Right forelimb (tissue), 1 donor: ENCODE data around the gene IER5.

Source experiments
- DNase-seq: peaks from one replicate; pipeline ENCODE4 v3.0.0-alpha.2; 2018

The IER5 gene

DNA sequence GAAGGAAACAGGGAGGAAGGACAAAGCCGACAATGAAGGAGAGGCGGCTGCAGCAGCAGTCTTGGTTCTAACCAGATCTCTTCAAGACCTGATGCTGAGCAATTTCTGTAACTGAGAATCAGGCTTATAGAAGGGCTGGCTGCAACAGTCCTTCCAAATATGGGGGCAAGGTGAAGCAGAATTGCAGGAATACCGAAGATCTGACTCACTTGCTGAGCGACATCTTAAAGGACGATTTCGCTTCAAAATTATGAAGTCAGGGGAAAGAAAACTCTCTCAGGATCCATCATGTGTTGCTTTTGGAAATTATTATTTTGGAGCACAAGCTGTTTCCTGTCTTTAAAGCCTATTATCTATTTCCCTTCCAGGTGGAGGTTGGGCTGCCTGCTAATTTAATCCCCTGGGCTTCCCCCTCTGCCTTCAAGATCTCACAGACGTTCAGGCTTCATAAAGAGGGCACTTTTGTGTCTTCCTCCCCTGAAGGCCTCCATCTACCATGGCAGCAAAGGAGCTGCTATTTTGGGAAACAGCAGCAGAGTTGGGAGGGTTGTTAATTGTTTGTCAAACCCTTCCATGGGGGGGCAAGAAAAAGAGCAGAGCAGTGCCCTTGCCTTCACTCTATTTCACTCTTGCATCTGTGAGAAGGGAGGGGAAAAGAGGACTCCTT lies 10.8 kb upstream of the IER5 start:
- DNase-seq = no peak

- DNase-seq = no peak
These were observed 9.1 kb upstream of the IER5 start for GRCh38 chr1:181079382-181079781.

- DNase-seq = no peak
These were observed 8.6 kb upstream of the IER5 start for GRCh38 chr1:181079920-181080319.

- no peak for DNase-seq
These were observed 7.9 kb upstream of the IER5 start for GRCh38 chr1:181080556-181080955.

GRCh38 chr1:181081395-181081794 lies 7.1 kb upstream of the IER5 start:
- no peak for DNase-seq

DNA sequence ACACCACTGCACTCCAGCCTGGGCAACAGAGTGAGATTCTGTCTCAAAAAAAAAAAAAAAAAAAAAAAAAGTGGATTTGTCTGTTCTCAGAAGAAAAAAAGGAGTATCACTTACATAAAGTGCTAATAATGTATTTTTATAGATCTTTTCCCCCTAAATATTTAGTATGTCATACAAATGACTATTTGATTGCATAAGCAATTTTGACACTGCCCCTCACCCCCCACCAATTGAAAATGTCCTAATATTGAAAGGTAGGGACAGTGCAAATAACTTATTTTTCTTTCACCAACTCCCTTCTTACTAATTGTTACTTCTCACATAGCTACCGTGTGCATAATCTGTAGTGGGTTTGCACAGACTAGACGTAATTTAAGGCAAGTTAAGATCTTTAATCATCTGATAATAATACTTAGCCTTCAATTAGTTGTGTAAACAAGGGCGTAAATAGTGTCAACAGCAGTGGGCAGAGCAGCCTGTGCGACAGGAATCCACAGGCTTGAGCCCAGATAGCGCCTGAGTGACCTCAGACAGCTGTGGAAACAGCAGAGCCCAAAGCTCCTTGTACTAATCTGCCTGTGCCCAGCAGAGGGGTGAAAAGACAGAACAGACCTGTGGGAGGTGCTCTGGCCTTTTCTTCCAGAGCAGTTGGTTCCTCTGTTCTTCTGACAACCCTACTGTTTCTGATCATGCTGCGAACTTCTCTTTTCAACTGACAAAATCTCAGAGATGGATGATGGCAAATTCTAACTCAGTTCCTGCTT lies 4.5 kb upstream of the IER5 start:
- no peak for DNase-seq

GRCh38 chr1:181084606-181084969 lies 3.9 kb upstream of the IER5 start:
- DNase-seq = no peak

- DNase-seq = no peak
These were observed 2.4 kb upstream of the IER5 start for GRCh38 chr1:181086091-181086490.

- DNase-seq = no peak
These were observed 1.6 kb upstream of the IER5 start for GRCh38 chr1:181086926-181087325.

DNA sequence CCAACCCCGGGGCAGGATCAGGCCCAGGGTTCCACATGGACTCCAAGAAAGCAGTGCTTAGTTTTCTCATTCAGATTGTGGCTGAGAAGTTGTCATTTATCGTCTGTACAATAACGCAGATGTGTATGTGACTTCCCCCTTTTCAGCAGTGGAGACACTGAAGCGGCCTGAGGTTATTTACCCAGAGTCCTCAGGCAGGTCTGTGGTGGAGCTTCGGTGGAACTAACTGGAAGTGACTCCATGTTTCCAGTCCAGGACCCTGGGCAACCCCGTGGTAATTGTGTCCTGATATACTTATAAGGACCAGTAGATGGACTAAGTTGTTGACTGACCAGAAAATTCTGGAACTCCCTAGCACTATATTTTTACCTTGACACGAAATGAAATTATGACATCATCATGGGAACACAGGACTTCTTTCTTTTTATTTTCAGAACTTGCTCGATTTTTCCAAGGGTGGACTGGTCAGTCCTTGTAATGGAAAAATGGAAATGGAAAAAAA lies 1.0 kb upstream of the IER5 start:
- DNase-seq = no peak

DNA sequence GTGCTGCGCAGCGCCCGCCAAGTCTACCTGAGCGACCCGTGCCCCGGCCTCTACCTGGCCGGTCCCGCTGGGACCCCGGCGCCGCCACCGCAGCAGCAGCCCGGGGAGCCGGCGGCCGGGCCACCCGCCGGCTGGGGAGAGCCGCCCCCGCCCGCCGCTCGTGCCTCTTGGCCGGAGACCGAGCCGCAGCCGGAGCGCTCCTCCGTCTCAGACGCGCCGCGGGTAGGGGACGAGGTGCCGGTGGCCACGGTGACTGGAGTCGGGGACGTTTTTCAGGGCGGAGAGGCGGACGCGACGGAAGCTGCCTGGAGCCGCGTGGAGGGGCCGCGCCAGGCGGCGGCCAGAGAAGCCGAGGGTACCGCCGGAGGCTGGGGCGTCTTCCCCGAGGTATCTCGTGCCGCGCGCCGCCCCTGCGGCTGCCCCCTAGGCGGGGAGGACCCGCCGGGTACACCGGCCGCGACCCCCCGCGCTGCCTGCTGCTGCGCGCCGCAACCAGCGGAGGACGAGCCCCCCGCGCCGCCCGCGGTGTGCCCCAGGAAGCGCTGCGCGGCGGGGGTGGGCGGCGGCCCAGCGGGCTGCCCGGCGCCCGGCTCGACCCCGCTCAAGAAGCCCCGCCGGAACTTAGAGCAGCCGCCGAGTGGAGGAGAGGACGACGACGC lies 646 bp downstream of the IER5 start:
- peak; percentile 70 for DNase-seq

DNA sequence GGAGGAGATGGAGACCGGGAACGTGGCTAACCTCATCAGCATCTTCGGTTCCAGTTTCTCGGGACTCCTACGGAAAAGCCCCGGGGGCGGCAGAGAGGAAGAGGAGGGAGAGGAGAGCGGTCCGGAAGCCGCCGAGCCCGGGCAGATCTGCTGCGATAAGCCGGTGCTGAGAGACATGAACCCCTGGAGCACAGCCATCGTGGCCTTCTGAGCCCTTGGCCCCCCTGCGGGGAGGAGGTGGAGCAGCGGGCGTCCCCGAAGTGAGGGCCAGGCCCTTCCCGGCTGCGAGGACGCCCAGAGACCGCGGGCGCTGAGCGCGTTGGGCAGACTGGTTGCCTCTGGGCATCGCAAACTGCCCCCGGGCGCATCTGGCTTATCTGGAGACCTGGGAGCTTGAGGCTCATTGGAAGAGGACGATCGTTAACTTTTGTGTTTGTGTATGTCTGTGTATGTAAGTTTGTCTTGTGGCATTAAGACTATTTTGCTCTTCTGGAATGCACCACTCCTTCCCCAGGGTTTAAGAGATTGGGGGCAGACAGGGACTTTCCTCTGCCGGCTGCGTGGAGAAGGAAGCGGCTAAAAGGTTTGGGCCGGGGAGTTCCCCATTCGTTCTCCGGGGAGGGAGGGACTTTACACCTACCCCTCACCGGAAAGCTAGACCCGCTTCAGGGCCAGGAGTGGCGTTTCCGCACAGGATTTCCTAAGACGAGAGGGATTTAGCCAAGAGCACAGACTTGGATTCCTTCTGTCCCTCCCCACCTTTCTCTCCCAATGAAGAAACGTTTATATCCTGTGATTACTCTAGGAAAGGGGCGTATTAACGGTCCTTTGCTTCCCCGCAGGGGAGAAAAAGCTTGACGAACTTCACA lies 1.4 kb downstream of the IER5 start:
- peak; percentile 84 for DNase-seq

DNA sequence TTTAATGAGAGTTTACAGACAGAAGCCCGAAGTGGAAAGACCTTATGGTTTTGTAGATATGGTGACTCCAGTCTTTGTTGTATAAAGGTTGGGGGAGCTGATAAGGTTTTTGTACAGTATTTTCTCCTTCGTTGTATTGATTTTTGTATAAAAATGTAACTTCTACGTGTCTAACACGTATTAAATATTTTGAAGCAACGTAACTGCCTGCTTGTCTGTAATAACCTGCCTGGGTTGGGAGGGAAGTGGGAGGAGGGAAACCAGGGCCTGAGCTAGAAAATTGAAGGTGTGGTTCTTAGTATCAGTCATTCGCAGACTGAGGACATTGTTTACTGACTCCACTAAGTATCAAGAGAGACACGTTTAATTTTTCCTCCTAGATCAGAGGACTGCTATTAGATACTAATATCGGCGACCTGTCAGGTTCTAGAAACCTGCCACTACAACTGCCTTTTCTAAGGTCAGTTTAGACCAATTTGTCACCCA lies 2.2 kb downstream of the IER5 start:
- no peak for DNase-seq

DNA sequence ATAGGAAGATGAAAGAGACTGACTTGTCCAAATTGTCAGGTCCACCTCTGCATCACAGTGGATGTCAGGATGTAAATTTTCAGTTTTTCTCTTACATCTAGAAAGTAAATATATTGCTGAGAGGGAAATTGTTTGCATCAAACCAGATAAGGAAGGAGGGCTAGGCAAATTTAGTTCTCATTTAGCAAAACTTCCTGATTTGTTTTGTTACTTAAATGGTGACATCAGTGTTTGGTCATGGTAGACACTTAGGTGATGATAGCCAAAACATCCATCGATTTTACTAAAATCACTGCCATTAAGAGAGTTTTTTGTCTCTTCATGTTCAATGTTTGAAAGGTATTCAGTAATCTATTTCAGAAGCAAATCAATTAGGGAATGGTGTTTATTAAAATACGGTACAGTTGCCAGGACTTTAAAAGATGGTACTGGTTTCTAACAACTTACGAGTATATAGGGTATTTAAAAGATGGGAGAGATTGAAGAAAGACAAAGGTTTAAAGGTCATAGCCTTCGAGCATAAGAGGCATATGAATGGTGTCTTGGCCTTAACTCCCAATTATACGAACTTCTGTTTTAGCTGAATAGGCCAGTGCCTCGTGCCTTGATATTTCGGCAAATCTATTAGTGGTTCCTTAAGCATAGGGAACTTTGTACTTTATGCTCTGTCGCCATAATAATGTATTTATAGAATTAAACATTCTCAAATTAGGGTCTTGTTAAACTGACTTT lies 3.0 kb downstream of the IER5 start:
- no peak for DNase-seq

GRCh38 chr1:181092056-181092455 lies 3.6 kb downstream of the IER5 start:
- DNase-seq = no peak

DNA sequence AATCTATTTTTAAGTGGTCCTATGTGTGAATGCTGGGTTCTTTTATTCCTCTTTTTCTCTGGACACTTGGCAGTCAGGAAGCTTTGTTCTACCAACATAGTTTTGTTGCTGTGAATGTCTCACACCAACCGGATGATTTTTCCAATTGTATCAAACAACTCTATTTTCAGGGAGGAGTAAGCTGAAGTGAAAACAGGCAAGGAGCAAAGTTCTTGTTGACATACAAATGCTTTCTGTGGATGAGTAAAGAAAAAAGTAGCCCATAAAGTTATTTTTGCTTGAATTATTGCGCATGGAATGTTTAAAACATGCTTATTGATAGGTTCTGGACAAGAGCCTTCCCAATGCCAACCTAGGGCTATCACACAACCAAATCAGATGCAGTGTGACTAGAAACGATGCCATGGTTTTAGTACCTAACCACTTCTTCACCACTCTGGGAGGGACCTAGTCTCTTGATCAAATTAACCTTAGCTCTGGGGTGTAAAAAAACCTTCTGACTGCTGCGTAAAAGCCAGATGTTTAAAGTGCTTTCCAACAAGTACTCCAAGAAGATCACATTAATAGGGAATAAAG lies 4.5 kb downstream of the IER5 start:
- DNase-seq = no peak

DNA sequence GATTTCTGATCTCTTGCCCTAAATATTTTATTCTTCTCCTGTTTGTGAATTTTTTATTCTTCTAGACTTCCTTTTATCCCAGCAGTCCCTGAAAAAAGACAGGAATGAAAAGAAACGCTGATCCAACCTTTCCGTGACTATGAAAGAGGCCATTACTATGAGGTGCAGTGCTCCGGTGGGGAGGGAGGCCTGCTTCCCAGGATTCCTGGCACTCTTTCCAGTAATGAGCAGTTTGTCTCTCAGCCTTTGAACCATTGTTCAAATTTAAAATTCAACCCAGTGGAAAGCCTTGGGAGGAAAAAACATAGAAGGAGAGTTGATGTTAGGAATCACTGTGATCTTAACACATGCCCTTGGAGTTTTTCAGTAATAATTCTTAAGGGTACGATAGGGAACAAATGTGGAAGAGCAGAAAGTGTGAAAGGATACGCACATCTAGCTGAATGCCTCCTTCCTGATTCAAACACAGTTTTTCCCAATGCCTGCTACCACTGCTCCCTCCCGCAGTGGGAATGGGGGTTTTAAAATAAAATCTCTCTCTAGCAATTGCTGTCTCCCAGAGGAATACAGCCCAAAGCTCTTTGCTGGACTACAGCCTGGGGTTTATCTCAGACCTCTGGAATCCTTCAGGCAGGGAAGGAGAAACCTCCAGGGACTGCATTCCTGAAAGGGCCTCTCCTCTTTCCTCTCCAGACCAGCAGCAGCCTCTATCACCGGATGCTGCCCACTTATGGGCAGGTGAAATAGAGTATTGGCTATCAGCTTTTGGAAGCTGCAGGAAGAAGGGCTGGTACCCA lies 6.1 kb downstream of the IER5 start:
- no peak for DNase-seq

- DNase-seq = no peak
These were observed 6.8 kb downstream of the IER5 start for GRCh38 chr1:181095260-181095659.

DNA sequence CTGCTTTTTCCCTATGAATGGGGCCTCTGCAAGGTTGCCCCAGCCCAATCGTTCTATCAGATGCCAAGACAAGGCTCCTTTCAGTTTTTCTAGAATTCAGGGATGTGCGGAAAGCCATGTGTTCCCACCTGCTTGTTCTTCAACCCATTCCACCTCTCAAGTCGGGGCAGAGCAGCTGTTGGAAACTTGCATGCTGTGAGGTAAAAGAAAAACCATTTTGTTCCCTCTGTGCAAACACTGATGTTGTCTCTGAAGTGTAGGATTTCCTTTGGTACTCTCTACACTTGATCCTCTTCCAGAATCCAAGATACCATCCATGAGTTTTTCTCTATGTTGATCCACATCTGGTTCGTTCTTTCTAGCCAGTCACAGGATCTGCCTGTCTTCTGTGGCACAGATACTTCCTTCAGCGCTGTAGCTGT lies 7.3 kb downstream of the IER5 start:
- DNase-seq = no peak

DNA sequence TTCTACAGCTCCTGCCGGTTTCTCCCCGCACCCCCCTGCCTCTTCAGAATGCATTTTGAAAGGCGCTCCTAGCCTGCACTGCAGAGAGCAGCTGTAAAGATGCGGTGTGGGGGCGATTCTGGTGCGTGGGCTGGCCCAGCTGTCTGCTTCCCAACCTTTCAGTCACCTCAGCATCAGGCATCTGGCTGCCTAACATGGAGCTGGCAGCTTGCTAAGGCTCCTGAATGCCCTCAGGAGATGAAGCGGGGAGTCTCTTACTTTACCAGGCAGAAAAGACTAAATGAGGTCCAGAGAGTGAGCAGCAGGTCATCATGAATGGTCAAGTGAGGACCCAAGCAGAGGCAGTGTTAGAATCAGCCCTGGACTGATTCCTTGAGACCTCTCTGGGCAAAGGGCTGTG lies 8.7 kb downstream of the IER5 start:
- peak; percentile 57 for DNase-seq
